ENCODE measurements around the gene TBCD.
"Not testable (repeated sequence)": the region's sequence is repeated elsewhere in the genome, so short reads cannot be mapped to it uniquely, and the experiment has no call there.

The TBCD gene

GRCh38 chr17:82940226-82941020 is 188.6 kb downstream of the TBCD start:
- DNase-seq (ENCODE audit: low read depth): no peak

- no peak for DNase-seq (ENCODE audit: low read depth)
Observed at GRCh38 chr17:82941021-82942001, 189.4 kb downstream of the TBCD start.

GRCh38 chr17:82942166-82943130 is 190.6 kb downstream of the TBCD start:
- no peak for DNase-seq (ENCODE audit: low read depth)

GRCh38 chr17:82943339-82943738 is 191.5 kb downstream of the TBCD start:
- no peak for DNase-seq (ENCODE audit: low read depth)

GRCh38 chr17:82943751-82944150 is 191.9 kb downstream of the TBCD start:
- no peak for DNase-seq (ENCODE audit: low read depth)

- no peak for DNase-seq (ENCODE audit: low read depth)
Observed at GRCh38 chr17:82944990-82945389, 193.1 kb downstream of the TBCD start.

GRCh38 chr17:82946081-82946480 is 194.2 kb downstream of the TBCD start:
- DNase-seq (ENCODE audit: low read depth): no peak

GRCh38 chr17:82947051-82947991 is 195.5 kb downstream of the TBCD start:
- no peak for DNase-seq (ENCODE audit: low read depth)

GRCh38 chr17:82948081-82948511 is 196.2 kb downstream of the TBCD start:
- DNase-seq (ENCODE audit: low read depth): no peak

GRCh38 chr17:82948957-82949356 is 197.1 kb downstream of the TBCD start:
- no peak for DNase-seq (ENCODE audit: low read depth)

GRCh38 chr17:82949361-82949760 is 197.5 kb downstream of the TBCD start:
- no peak for DNase-seq (ENCODE audit: low read depth)

GRCh38 chr17:82949984-82950383 is 198.1 kb downstream of the TBCD start:
- DNase-seq (ENCODE audit: low read depth): no peak

GRCh38 chr17:82950525-82951102 is 198.7 kb downstream of the TBCD start:
- no peak for DNase-seq (ENCODE audit: low read depth)

- no peak for DNase-seq (ENCODE audit: low read depth)
Observed at GRCh38 chr17:82952019-82952418, 200.2 kb downstream of the TBCD start.

GRCh38 chr17:82955106-82955505 is 203.2 kb downstream of the TBCD start:
- not testable (repeated sequence) for DNase-seq (ENCODE audit: low read depth)

- not testable (repeated sequence) for DNase-seq (ENCODE audit: low read depth)
Observed at GRCh38 chr17:82955627-82956026, 203.8 kb downstream of the TBCD start.

GRCh38 chr17:82956146-82956725 is 204.4 kb downstream of the TBCD start:
- DNase-seq (ENCODE audit: low read depth): no peak

- DNase-seq (ENCODE audit: low read depth): no peak
Observed at GRCh38 chr17:82956726-82957468, 205.0 kb downstream of the TBCD start.

GRCh38 chr17:82957469-82957795 is 205.6 kb downstream of the TBCD start:
- DNase-seq (ENCODE audit: low read depth): no peak

Data from stromal cell of bone marrow (primary cell).